ENCODE data around the gene EFL1.

GRCh38 chr15:82098674-82099073 lies 163.9 kb downstream of the EFL1 start:
- no peak for TF ChIP-seq POLR2A (IDR thresholded peaks at IDR 0.05; ENCODE audit: low read length)
- TF ChIP-seq CTCF (IDR thresholded peaks at IDR 0.05), result no peak
